ENCODE measurements around the gene GSG1.

- no peak for TF ChIP-seq CTCF (IDR thresholded peaks at IDR 0.05)
- TF ChIP-seq POLR2A (IDR thresholded peaks at IDR 0.05) = no peak
These were observed 64.8 kb downstream of the GSG1 start for GRCh38 chr12:13038491-13039161.
